B cell (primary cell): ENCODE data around the gene CDK2. TPM values are rescaled to one million over a fixed set of nuclear protein-coding genes. Genes with fewer than 3 reads are reported as not detected.
"Not testable (repeated sequence)": the region's sequence is repeated elsewhere in the genome, so short reads cannot be mapped to it uniquely, and the experiment has no call there.

Experiments used
- ATAC-seq: fragments of 200-7000 bp; cut with Tn5 transposase; one replicate; pipeline ENCODE4 v1.10.0; 2021; ENCODE audit warnings: low read depth, mild to moderate bottlenecking, moderate number of reproducible peaks, moderate library complexity
- CTCF ChIA-PET: fragments of 350-600 bp; sonication (Branson Sonifier 250); formaldehyde crosslinking; loops from one replicate; lab custom pipeline; 2021; ENCODE audit warnings: antibody characterized with exemption, inconsistent platforms; lab: Charles Lee
- POLR2A ChIA-PET: fragments of 350-600 bp; sonication (Branson Sonifier 250); formaldehyde crosslinking; loops from one replicate; lab custom pipeline; 2021; ENCODE audit warnings: antibody characterized with exemption; lab: Charles Lee
- DNase-seq: peaks from one replicate; pipeline ENCODE4 v3.0.0; 2013
- H2AFZ ChIP-seq: 2 replicates; pipeline ENCODE4 v1.6.1; 2012; ENCODE audit warnings: mild to moderate bottlenecking, low read depth, low read length; ENCODE audit not compliant: insufficient read depth, poor library complexity, severe bottlenecking
- H3K27ac ChIP-seq, 2 donors: 1 replicate in 1 of 2; 2 replicates in 1 of 2; pipeline ENCODE4 v1.5.1; 2012 to 2013; ENCODE audit warnings: low read length in 2 of 2, mild to moderate bottlenecking in 2 of 2, moderate library complexity in 1 of 2
- H3K27me3 ChIP-seq, 4 experiments: fragments of 200-600 bp in 1 of 4; sonication (generic) in 1 of 4; replicated peaks in 1 of 4; 1 replicate in 2 of 4; 2 replicates in 2 of 4; pipeline versions ENCODE4 v1.6.1 to v1.7.0; 2013 to 2016; ENCODE audit warnings: low read length in 3 of 4, mild to moderate bottlenecking in 2 of 4, mixed read lengths in 1 of 4, moderate library complexity in 1 of 4; ENCODE audit not compliant: insufficient read depth in 4 of 4, control insufficient read depth in 3 of 4; ENCODE audit errors: control extremely low read depth in 1 of 4
- H3K36me3 ChIP-seq, 2 experiments: replicated peaks in 1 of 2; 1 replicate in 1 of 2; 2 replicates in 1 of 2; pipeline versions ENCODE4 v1.6.1 to v1.7.1; 2013; ENCODE audit warnings: low read length in 1 of 2; ENCODE audit not compliant: insufficient read depth in 2 of 2, control insufficient read depth in 1 of 2; ENCODE audit errors: control extremely low read depth in 1 of 2, extremely low read depth in 1 of 2
- H3K4me1 ChIP-seq, 2 donors: fragments of 200-600 bp in 1 of 2; sonication (generic) in 1 of 2; 1 replicate in 1 of 2; 2 replicates in 1 of 2; pipeline versions ENCODE4 v1.5.1 to v1.6.1; 2013 to 2017; ENCODE audit warnings: low read length in 2 of 2; ENCODE audit not compliant: control insufficient read depth in 2 of 2, insufficient read depth in 2 of 2
- H3K4me2 ChIP-seq: replicated peaks from 2 replicates; pipeline ENCODE3; 2012; ENCODE audit warnings: mild to moderate bottlenecking, low read depth, low read length; ENCODE audit not compliant: poor library complexity, severe bottlenecking
- H3K4me3 ChIP-seq, 5 experiments: fragments of 200-600 bp in 1 of 5; sonication (generic) in 1 of 5; 1 replicate in 3 of 5; 2 replicates in 2 of 5; pipeline versions ENCODE4 v1.5.1 to v1.7.0; 2011 to 2016; ENCODE audit warnings: low read length in 4 of 5, mild to moderate bottlenecking in 4 of 5, low read depth in 2 of 5, control low read depth in 1 of 5, moderate library complexity in 1 of 5; ENCODE audit not compliant: insufficient read depth in 1 of 5; ENCODE audit errors: control extremely low read depth in 1 of 5, extremely low read depth in 1 of 5
- H3K79me2 ChIP-seq: fragments of 200-600 bp; sonication (generic); one replicate; pipeline ENCODE4 v1.6.0; 2016; ENCODE audit warnings: low read length; ENCODE audit not compliant: control insufficient read depth, insufficient read depth
- H3K9ac ChIP-seq: fragments of 200-600 bp; sonication (generic); 2 replicates; pipeline ENCODE4 v1.6.1; 2017; ENCODE audit warnings: mild to moderate bottlenecking, low read length, moderate library complexity
- H3K9me3 ChIP-seq, 3 donors: one replicate each; pipeline versions ENCODE4 v1.6.1 to v1.7.1; 2013; ENCODE audit warnings: low read length in 2 of 3; ENCODE audit not compliant: control insufficient read depth in 2 of 3, insufficient read depth in 1 of 3; ENCODE audit errors: control extremely low read depth in 1 of 3
- H4K20me1 ChIP-seq: 2 replicates; pipeline ENCODE4 v1.6.0; 2012; ENCODE audit warnings: mild to moderate bottlenecking, low read length; ENCODE audit not compliant: insufficient read depth, control insufficient read depth, poor library complexity, severe bottlenecking
- H3K27ac Mint-ChIP-seq: one replicate; pipeline ENCODE4 v1.8.0; 2021; ENCODE audit warnings: mixed read lengths
- H3K27me3 Mint-ChIP-seq: one replicate; pipeline ENCODE4 v1.8.0; 2021; ENCODE audit warnings: mixed read lengths
- H3K4me1 Mint-ChIP-seq: one replicate; pipeline ENCODE4 v1.8.0; 2021; ENCODE audit warnings: mixed read lengths
- H3K4me3 Mint-ChIP-seq: one replicate; pipeline ENCODE4 v1.8.0; 2021; ENCODE audit warnings: mixed read lengths
- H3K9me3 Mint-ChIP-seq: one replicate; pipeline ENCODE4 v1.8.0; 2022; ENCODE audit warnings: mixed read lengths; ENCODE audit not compliant: insufficient read depth
- EZH2 ChIP-seq: IDR thresholded peaks from 2 replicates; pipeline ENCODE4 v1.6.1; 2012; ENCODE audit warnings: borderline replicate concordance, low read depth, mild to moderate bottlenecking, moderate library complexity, low read length; ENCODE audit not compliant: insufficient read depth, poor library complexity, severe bottlenecking
- WGBS: methylation state at CpG from one replicate; pipeline ENCODE4 v1.1.5; 2013; ENCODE audit warnings: missing lambda C conversion rate; ENCODE audit not compliant: insufficient coverage; 5-methylcytosine and 5-hydroxymethylcytosine counted together
- intact Hi-C: fragments of 100-400 bp; cut with micrococcal nuclease; formaldehyde crosslinking; loops from one replicate; pipeline ENCODE4 v1.10.0; 2022
- polyA plus RNA-seq: library from polyadenylated mRNA; depleted of rRNA; stranded (reverse); fragments of >200 nt; gene quantifications from 2 replicates; pipeline ENCODE4 v1.2.3, GENCODE V29; 2012
- total RNA-seq, 2 donors: library from RNA; stranded (reverse); fragments of 120-200 nt in 1 of 2; gene quantifications; 1 replicate in 1 of 2; 2 replicates in 1 of 2; pipeline versions ENCODE4 v1.2.3 to v1.2.4, GENCODE V29; 2013 to 2022
- TF ChIP-seq, protein P1 (sequence below): fragments of 200-600 bp; IDR thresholded peaks from one replicate; pipeline ENCODE4 v1.8.0; 2022; ENCODE audit warnings: antibody characterized with exemption, mild to moderate bottlenecking

Gene CDK2
- total and polyA plus RNA-seq, 2 donors (not counting 1 experiment from before 2014, with no cell fraction given), result 10.8 to 32.8 TPM

DNA sequence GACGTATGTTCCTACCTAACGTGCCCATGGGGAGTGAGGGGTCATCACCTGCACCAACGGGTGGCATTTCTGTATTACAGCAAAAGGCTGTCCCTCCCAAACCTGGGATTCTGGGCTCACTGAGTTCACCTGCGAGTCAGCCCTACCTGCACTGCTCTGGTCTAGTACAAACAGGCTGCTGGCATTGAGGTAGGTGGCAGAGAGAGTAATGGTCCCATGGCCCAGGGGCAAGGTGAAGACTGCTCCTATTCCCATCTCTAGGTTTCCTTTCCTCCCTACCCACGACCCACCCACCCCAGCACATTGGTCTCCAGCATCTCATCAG, 30.9 kb downstream of the CDK2 start:
- peak overlapping the region; percentile 32 to 48 (median 41) for H3K4me3 ChIP-seq
- TF ChIP-seq EZH2, result no peak
- TF ChIP-seq, protein P1, sequence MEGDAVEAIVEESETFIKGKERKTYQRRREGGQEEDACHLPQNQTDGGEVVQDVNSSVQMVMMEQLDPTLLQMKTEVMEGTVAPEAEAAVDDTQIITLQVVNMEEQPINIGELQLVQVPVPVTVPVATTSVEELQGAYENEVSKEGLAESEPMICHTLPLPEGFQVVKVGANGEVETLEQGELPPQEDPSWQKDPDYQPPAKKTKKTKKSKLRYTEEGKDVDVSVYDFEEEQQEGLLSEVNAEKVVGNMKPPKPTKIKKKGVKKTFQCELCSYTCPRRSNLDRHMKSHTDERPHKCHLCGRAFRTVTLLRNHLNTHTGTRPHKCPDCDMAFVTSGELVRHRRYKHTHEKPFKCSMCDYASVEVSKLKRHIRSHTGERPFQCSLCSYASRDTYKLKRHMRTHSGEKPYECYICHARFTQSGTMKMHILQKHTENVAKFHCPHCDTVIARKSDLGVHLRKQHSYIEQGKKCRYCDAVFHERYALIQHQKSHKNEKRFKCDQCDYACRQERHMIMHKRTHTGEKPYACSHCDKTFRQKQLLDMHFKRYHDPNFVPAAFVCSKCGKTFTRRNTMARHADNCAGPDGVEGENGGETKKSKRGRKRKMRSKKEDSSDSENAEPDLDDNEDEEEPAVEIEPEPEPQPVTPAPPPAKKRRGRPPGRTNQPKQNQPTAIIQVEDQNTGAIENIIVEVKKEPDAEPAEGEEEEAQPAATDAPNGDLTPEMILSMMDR, result no peak
- H3K4me1 ChIP-seq, result peaks cover 13 to 18% of the 10 kb centered on the region in 2 donors
- DNase-seq (no peak), ATAC-seq (peak; percentile 21)
- H3K9ac ChIP-seq, result peak overlapping the region; percentile 47
- WGBS, result 3% methylated on average over 5 of the region's 5 CpGs
- H3K36me3 ChIP-seq, result peaks cover 0 to 20% of the 10 kb centered on the region in 2 experiments
- no peaks in the 10 kb centered on the region for H4K20me1 ChIP-seq
- H2AFZ ChIP-seq, result peak overlapping the region; percentile 59
- no peaks in the 10 kb centered on the region for H3K79me2 ChIP-seq
- H3K27me3 ChIP-seq, result peaks cover 0 to 4% (median 0%) of the 10 kb centered on the region in 4 experiments
- Mint-ChIP-seq H3K9me3 (no peaks in the 10 kb centered on the region), H3K4me3 (peak overlapping the region; percentile 84), H3K27ac (peak overlapping the region; percentile 71), H3K4me1 (peaks cover 21% of the 10 kb centered on the region), H3K27me3 (no peaks in the 10 kb centered on the region)
- intact Hi-C loops, result loop anchor here (2.0 to 5.0 kb wide), 2 partner anchors 130 to 193 kb away; partner anchors contain the start of gene ESYT1
- H3K4me2 ChIP-seq, result peak overlapping the region; percentile 78
- POLR2A ChIA-PET, result interaction anchor here (2.5 kb wide), 1 partner anchor 24 kb away, joined by 9 read pairs; the partner anchor contains the start of gene RAB5B
- H3K9me3 ChIP-seq, result no peaks in the 10 kb centered on the region
- CTCF ChIA-PET, result interaction anchor here (0.9 to 4.4 kb wide), 8 partner anchors 9 to 259 kb away, joined by 3 to 33 read pairs (median 8); partner anchors contain the start of gene RAB5B
- no peak overlapping the region for H3K27ac ChIP-seq

DNA sequence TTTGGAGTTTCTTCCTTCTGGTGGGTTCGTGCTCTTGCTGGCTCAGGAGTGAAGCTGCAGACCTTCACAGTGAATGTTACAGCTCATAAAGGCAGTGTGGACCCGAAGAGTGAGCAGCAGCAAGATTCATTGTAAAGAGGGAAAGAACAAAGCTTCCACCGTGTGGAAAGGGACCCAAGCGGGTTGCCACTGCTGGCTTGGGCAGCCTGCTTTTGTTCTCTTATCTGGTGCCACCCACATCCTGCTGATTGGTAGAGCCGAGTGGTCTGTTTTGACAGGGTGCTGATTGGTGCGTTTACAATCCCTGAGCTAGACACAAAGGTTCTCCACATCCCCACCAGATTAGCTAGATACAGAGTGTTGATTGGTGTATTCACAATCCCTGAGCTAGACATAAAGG, 32.9 kb downstream of the CDK2 start:
- H3K4me2 ChIP-seq, H3K27ac ChIP-seq, H3K27me3 Mint-ChIP-seq, ATAC-seq, H4K20me1 ChIP-seq, H3K9me3 Mint-ChIP-seq, H3K79me2 ChIP-seq, H3K9ac ChIP-seq, H2AFZ ChIP-seq, DNase-seq, H3K36me3 ChIP-seq, H3K27ac Mint-ChIP-seq, H3K27me3 ChIP-seq, H3K4me3 Mint-ChIP-seq, H3K4me3 ChIP-seq, H3K9me3 ChIP-seq: not testable (repeated sequence)
- intact Hi-C loops, result loop anchor here (5.0 kb wide), 1 partner anchor 128 kb away; the partner anchor contains the start of gene ESYT1
- H3K4me1 ChIP-seq, result peaks cover 13 to 18% of the 10 kb centered on the region in 2 donors
- 95% methylated on average over 3 of the region's 6 CpGs for WGBS
- H3K4me1 Mint-ChIP-seq, result peaks cover 21% of the 10 kb centered on the region
- POLR2A ChIA-PET, result interaction anchor here (1.2 kb wide), 1 partner anchor 26 kb away, joined by 3 read pairs; the partner anchor contains the start of gene RAB5B
- CTCF ChIA-PET, result interaction anchor here (1.0 to 1.9 kb wide), 5 partner anchors 10 to 189 kb away, joined by 3 to 5 read pairs (median 3); partner anchors contain the start of gene PA2G4

DNA sequence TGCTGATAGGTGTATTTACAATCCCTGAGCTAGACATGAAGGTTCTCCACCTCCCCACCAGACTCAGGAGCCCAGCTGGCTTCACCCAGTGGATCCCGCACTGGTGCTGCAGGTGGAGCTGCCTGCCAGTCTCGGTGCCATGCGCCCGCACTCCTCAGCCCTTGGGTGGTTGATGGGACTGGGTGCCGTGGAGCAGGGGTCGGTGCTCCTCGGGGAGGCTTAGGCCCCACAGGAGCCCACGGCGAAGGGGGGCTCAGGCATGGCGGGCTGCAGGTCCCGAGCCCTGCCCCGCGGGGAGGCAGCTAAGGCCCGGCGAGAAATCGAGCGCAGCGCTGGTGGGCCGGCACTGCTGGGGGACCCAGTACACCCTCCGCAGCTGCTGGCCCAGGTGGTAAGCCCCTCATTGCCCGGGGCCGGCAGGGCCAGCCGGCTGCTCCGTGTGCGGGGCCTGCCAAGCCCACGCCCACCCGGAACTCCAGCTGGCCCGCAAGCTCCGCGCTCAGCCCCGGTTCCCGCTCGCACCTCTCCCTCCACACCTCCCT, 33.4 kb downstream of the CDK2 start:
- not testable (repeated sequence) for H3K4me3 ChIP-seq, H3K79me2 ChIP-seq, H3K27me3 ChIP-seq, H4K20me1 ChIP-seq, H3K36me3 ChIP-seq, ATAC-seq, H3K27me3 Mint-ChIP-seq, H3K9ac ChIP-seq, H3K9me3 ChIP-seq, H3K4me3 Mint-ChIP-seq, H2AFZ ChIP-seq, H3K4me2 ChIP-seq, H3K9me3 Mint-ChIP-seq, DNase-seq, H3K27ac ChIP-seq, H3K27ac Mint-ChIP-seq
- H3K4me1 ChIP-seq, result peaks cover 13 to 18% of the 10 kb centered on the region in 2 donors
- POLR2A ChIA-PET, result interaction anchor here (1.2 kb wide), 1 partner anchor 26 kb away, joined by 3 read pairs; the partner anchor contains the start of gene RAB5B
- 99% methylated on average over 25 of the region's 33 CpGs for WGBS
- CTCF ChIA-PET, result interaction anchor here (1.0 to 1.5 kb wide), 3 partner anchors 11 to 104 kb away, joined by 3 read pairs; partner anchors contain the start of gene PA2G4
- intact Hi-C loops, result loop anchor here (5.0 kb wide), 1 partner anchor 127 kb away; the partner anchor contains the start of gene ESYT1
- H3K4me1 Mint-ChIP-seq, result peaks cover 21% of the 10 kb centered on the region
